ENCODE measurements around the gene KLF3.

The KLF3 gene

GRCh38 chr4:38706301-38706700, 42.3 kb downstream of the KLF3 start:
- Histone ChIP-seq H3K36me3 (ENCODE audit: insufficient read depth, low read length) (no peaks in the 10 kb centered on the region), H3K27me3 (ENCODE audit: control insufficient read depth in 1 of 2, insufficient read depth in 2 of 2, low read length in 2 of 2) (no peaks in the 10 kb centered on the region), H3K4me3 (ENCODE audit: low read depth in 1 of 2, low read length in 2 of 2) (no peak overlapping the region), H3K9ac (ENCODE audit: low read length) (no peak overlapping the region), H3K9me3 (ENCODE audit: low read length) (no peaks in the 10 kb centered on the region), H3K4me1 (ENCODE audit: insufficient read depth, low read length) (peaks cover 4% of the 10 kb centered on the region), H3K27ac (ENCODE audit: low read depth, low read length) (no peak overlapping the region)

- H3K9ac ChIP-seq (ENCODE audit: low read length): no peak overlapping the region
- H3K4me3 ChIP-seq (ENCODE audit: low read depth in 1 of 2, low read length in 2 of 2): no peak overlapping the region
- H3K9me3 ChIP-seq (ENCODE audit: low read length): peaks cover 5% of the 10 kb centered on the region
- H3K36me3 ChIP-seq (ENCODE audit: insufficient read depth, low read length): no peaks in the 10 kb centered on the region
- H3K27ac ChIP-seq (ENCODE audit: low read depth, low read length): no peak overlapping the region
- no peaks in the 10 kb centered on the region for H3K4me1 ChIP-seq (ENCODE audit: insufficient read depth, low read length)
- no peaks in the 10 kb centered on the region for H3K27me3 ChIP-seq (ENCODE audit: control insufficient read depth in 1 of 2, insufficient read depth in 2 of 2, low read length in 2 of 2)
Measured at GRCh38 chr4:38710053-38710452, 46.1 kb downstream of the KLF3 start.

GRCh38 chr4:38711066-38711465, 47.1 kb downstream of the KLF3 start:
- H3K9me3 ChIP-seq (ENCODE audit: low read length): peaks cover 5% of the 10 kb centered on the region
- H3K27me3 ChIP-seq (ENCODE audit: control insufficient read depth in 1 of 2, insufficient read depth in 2 of 2, low read length in 2 of 2): no peaks in the 10 kb centered on the region
- no peaks in the 10 kb centered on the region for H3K4me1 ChIP-seq (ENCODE audit: insufficient read depth, low read length)
- no peak overlapping the region for H3K4me3 ChIP-seq (ENCODE audit: low read depth in 1 of 2, low read length in 2 of 2)
- no peak overlapping the region for H3K27ac ChIP-seq (ENCODE audit: low read depth, low read length)
- no peaks in the 10 kb centered on the region for H3K36me3 ChIP-seq (ENCODE audit: insufficient read depth, low read length)
- H3K9ac ChIP-seq (ENCODE audit: low read length): no peak overlapping the region

GRCh38 chr4:38715050-38715449, 51.1 kb downstream of the KLF3 start:
- Histone ChIP-seq H3K9ac (ENCODE audit: low read length) (no peak overlapping the region), H3K4me3 (ENCODE audit: low read depth in 1 of 2, low read length in 2 of 2) (no peak overlapping the region), H3K36me3 (ENCODE audit: insufficient read depth, low read length) (no peaks in the 10 kb centered on the region), H3K27ac (ENCODE audit: low read depth, low read length) (no peak overlapping the region), H3K9me3 (ENCODE audit: low read length) (peaks cover 5% of the 10 kb centered on the region), H3K4me1 (ENCODE audit: insufficient read depth, low read length) (no peaks in the 10 kb centered on the region), H3K27me3 (ENCODE audit: control insufficient read depth in 1 of 2, insufficient read depth in 2 of 2, low read length in 2 of 2) (no peaks in the 10 kb centered on the region)

GRCh38 chr4:38716256-38716655, 52.3 kb downstream of the KLF3 start:
- H3K9me3 ChIP-seq (ENCODE audit: low read length): peaks cover 5% of the 10 kb centered on the region
- no peak overlapping the region for H3K4me3 ChIP-seq (ENCODE audit: low read depth in 1 of 2, low read length in 2 of 2)
- no peak overlapping the region for H3K27ac ChIP-seq (ENCODE audit: low read depth, low read length)
- H3K27me3 ChIP-seq (ENCODE audit: control insufficient read depth in 1 of 2, insufficient read depth in 2 of 2, low read length in 2 of 2): no peaks in the 10 kb centered on the region
- no peak overlapping the region for H3K9ac ChIP-seq (ENCODE audit: low read length)
- H3K36me3 ChIP-seq (ENCODE audit: insufficient read depth, low read length): no peaks in the 10 kb centered on the region
- no peaks in the 10 kb centered on the region for H3K4me1 ChIP-seq (ENCODE audit: insufficient read depth, low read length)

- H3K4me3 ChIP-seq (ENCODE audit: low read depth in 1 of 2, low read length in 2 of 2): no peak overlapping the region
- no peak overlapping the region for H3K9ac ChIP-seq (ENCODE audit: low read length)
- no peaks in the 10 kb centered on the region for H3K27me3 ChIP-seq (ENCODE audit: control insufficient read depth in 1 of 2, insufficient read depth in 2 of 2, low read length in 2 of 2)
- no peak overlapping the region for H3K27ac ChIP-seq (ENCODE audit: low read depth, low read length)
- no peaks in the 10 kb centered on the region for H3K4me1 ChIP-seq (ENCODE audit: insufficient read depth, low read length)
- H3K9me3 ChIP-seq (ENCODE audit: low read length): no peaks in the 10 kb centered on the region
- no peaks in the 10 kb centered on the region for H3K36me3 ChIP-seq (ENCODE audit: insufficient read depth, low read length)
Measured at GRCh38 chr4:38717604-38718003, 53.6 kb downstream of the KLF3 start.

GRCh38 chr4:38723114-38723513, 59.1 kb downstream of the KLF3 start:
- Histone ChIP-seq H3K27me3 (ENCODE audit: control insufficient read depth in 1 of 2, insufficient read depth in 2 of 2, low read length in 2 of 2) (no peaks in the 10 kb centered on the region), H3K9ac (ENCODE audit: low read length) (no peak overlapping the region), H3K4me3 (ENCODE audit: low read depth in 1 of 2, low read length in 2 of 2) (no peak overlapping the region), H3K9me3 (ENCODE audit: low read length) (no peaks in the 10 kb centered on the region), H3K27ac (ENCODE audit: low read depth, low read length) (no peak overlapping the region), H3K36me3 (ENCODE audit: insufficient read depth, low read length) (no peaks in the 10 kb centered on the region), H3K4me1 (ENCODE audit: insufficient read depth, low read length) (no peaks in the 10 kb centered on the region)

- Histone ChIP-seq H3K36me3 (ENCODE audit: insufficient read depth, low read length) (no peaks in the 10 kb centered on the region), H3K27ac (ENCODE audit: low read depth, low read length) (no peak overlapping the region), H3K27me3 (ENCODE audit: control insufficient read depth in 1 of 2, insufficient read depth in 2 of 2, low read length in 2 of 2) (no peaks in the 10 kb centered on the region), H3K9ac (ENCODE audit: low read length) (no peak overlapping the region), H3K9me3 (ENCODE audit: low read length) (no peaks in the 10 kb centered on the region), H3K4me1 (ENCODE audit: insufficient read depth, low read length) (no peaks in the 10 kb centered on the region), H3K4me3 (ENCODE audit: low read depth in 1 of 2, low read length in 2 of 2) (no peak overlapping the region)
Measured at GRCh38 chr4:38723726-38724474, 59.9 kb downstream of the KLF3 start.

- H3K36me3 ChIP-seq (ENCODE audit: insufficient read depth, low read length): no peaks in the 10 kb centered on the region
- H3K27ac ChIP-seq (ENCODE audit: low read depth, low read length): no peak overlapping the region
- H3K27me3 ChIP-seq (ENCODE audit: control insufficient read depth in 1 of 2, insufficient read depth in 2 of 2, low read length in 2 of 2): no peaks in the 10 kb centered on the region
- no peak overlapping the region for H3K9ac ChIP-seq (ENCODE audit: low read length)
- no peak overlapping the region for H3K4me3 ChIP-seq (ENCODE audit: low read depth in 1 of 2, low read length in 2 of 2)
- H3K4me1 ChIP-seq (ENCODE audit: insufficient read depth, low read length): no peaks in the 10 kb centered on the region
- no peaks in the 10 kb centered on the region for H3K9me3 ChIP-seq (ENCODE audit: low read length)
Measured at GRCh38 chr4:38724475-38724808, 60.4 kb downstream of the KLF3 start.

- no peak overlapping the region for H3K27ac ChIP-seq (ENCODE audit: low read depth, low read length)
- H3K4me1 ChIP-seq (ENCODE audit: insufficient read depth, low read length): peaks cover 9% of the 10 kb centered on the region
- no peaks in the 10 kb centered on the region for H3K9me3 ChIP-seq (ENCODE audit: low read length)
- H3K27me3 ChIP-seq (ENCODE audit: control insufficient read depth in 1 of 2, insufficient read depth in 2 of 2, low read length in 2 of 2): no peaks in the 10 kb centered on the region
- no peak overlapping the region for H3K4me3 ChIP-seq (ENCODE audit: low read depth in 1 of 2, low read length in 2 of 2)
- H3K9ac ChIP-seq (ENCODE audit: low read length): no peak overlapping the region
- no peaks in the 10 kb centered on the region for H3K36me3 ChIP-seq (ENCODE audit: insufficient read depth, low read length)
Measured at GRCh38 chr4:38728631-38729141, 64.7 kb downstream of the KLF3 start.

GRCh38 chr4:38730493-38730829, 66.5 kb downstream of the KLF3 start:
- Histone ChIP-seq H3K27me3 (ENCODE audit: control insufficient read depth in 1 of 2, insufficient read depth in 2 of 2, low read length in 2 of 2) (no peaks in the 10 kb centered on the region), H3K27ac (ENCODE audit: low read depth, low read length) (no peak overlapping the region), H3K9me3 (ENCODE audit: low read length) (no peaks in the 10 kb centered on the region), H3K36me3 (ENCODE audit: insufficient read depth, low read length) (no peaks in the 10 kb centered on the region), H3K4me1 (ENCODE audit: insufficient read depth, low read length) (peaks cover 9% of the 10 kb centered on the region), H3K4me3 (ENCODE audit: low read depth in 1 of 2, low read length in 2 of 2) (no peak overlapping the region), H3K9ac (ENCODE audit: low read length) (no peak overlapping the region)

All from muscle layer of colon (tissue), 2 donors.